Smooth muscle cell (in vitro differentiated cells): ENCODE results near the gene SMS. TPM values are rescaled to one million over a fixed set of nuclear protein-coding genes. Genes with fewer than 3 reads are reported as not detected.

ENCODE experiments used
- DNase-seq: peaks from one replicate; lab custom pipeline; 2025; ENCODE audit not compliant: unreplicated experiment; lab: John Stamatoyannopoulos, UW
- H2AFZ ChIP-seq: fragments of 200-600 bp; sonication (generic); 2 replicates; pipeline ENCODE4 v1.6.0; 2016; ENCODE audit warnings: antibody characterized with exemption, low read depth, mild to moderate bottlenecking
- H3F3A ChIP-seq: fragments of 200-600 bp; sonication (generic); 2 replicates; pipeline ENCODE4 v1.6.0; 2017; ENCODE audit warnings: antibody characterized with exemption, low read depth
- H3K27ac ChIP-seq: fragments of 200-600 bp; sonication (generic); 2 replicates; pipeline ENCODE4 v1.5.1; 2016; ENCODE audit warnings: low read depth, mild to moderate bottlenecking
- H3K27me3 ChIP-seq: fragments of 200-600 bp; sonication (generic); 2 replicates; pipeline ENCODE4 v1.6.1; 2016; ENCODE audit warnings: low read depth, mild to moderate bottlenecking
- H3K36me3 ChIP-seq: fragments of 200-600 bp; sonication (generic); 2 replicates; pipeline ENCODE4 v1.5.1; 2016; ENCODE audit warnings: low read depth
- H3K4me1 ChIP-seq: fragments of 200-600 bp; sonication (generic); 2 replicates; pipeline ENCODE4 v1.5.1; 2016; ENCODE audit warnings: low read depth
- H3K4me2 ChIP-seq: fragments of 200-600 bp; sonication (generic); 2 replicates; pipeline ENCODE4 v1.6.0; 2016; ENCODE audit warnings: mild to moderate bottlenecking
- H3K4me3 ChIP-seq: fragments of 200-600 bp; sonication (generic); 2 replicates; pipeline ENCODE4 v1.5.1; 2016; ENCODE audit warnings: mild to moderate bottlenecking
- H3K79me2 ChIP-seq: fragments of 200-600 bp; sonication (generic); 2 replicates; pipeline ENCODE4 v1.6.0; 2016; ENCODE audit warnings: low read depth, mild to moderate bottlenecking
- H3K9ac ChIP-seq: fragments of 200-600 bp; sonication (generic); 2 replicates; pipeline ENCODE4 v1.6.0; 2016; ENCODE audit warnings: low read depth
- H3K9me3 ChIP-seq: fragments of 200-600 bp; sonication (generic); replicated peaks from 2 replicates; pipeline ENCODE4 v1.5.1; 2016; ENCODE audit warnings: low read depth
- H4K20me1 ChIP-seq: fragments of 200-600 bp; sonication (generic); 2 replicates; pipeline ENCODE4 v1.6.0; 2016; ENCODE audit warnings: low read depth
- WGBS: methylation state at CpG from one replicate; pipeline ENCODE4 v1.1.7; 2016; ENCODE audit warnings: low lambda C conversion rate; 5-methylcytosine and 5-hydroxymethylcytosine counted together
- polyA plus RNA-seq: library from polyadenylated mRNA; unstranded; fragments of >200 nt; fragmentation: Nextera tagmentation; extraction: Ambion mirVana; gene quantifications from 2 replicates; pipeline ENCODE4 v1.2.1, GENCODE V29; 2016
- total RNA-seq: library from RNA; depleted of rRNA; stranded (reverse); fragments of >200 nt; gene quantifications from 2 replicates; pipeline ENCODE4 v1.2.3, GENCODE V29; 2014
- TF ChIP-seq, protein P1 (sequence below): fragments of 200-600 bp; sonication (generic); IDR thresholded peaks from 2 replicates; pipeline ENCODE4 v1.5.1; 2017; ENCODE audit warnings: borderline replicate concordance, mild to moderate bottlenecking, antibody characterized with exemption; ENCODE audit not compliant: insufficient read depth, poor library complexity, severe bottlenecking

Gene SMS
- total and polyA plus RNA-seq, 2 experiments from 2014 or later = 37.2 to 46.7 TPM

- Histone ChIP-seq H3K9me3 (no peaks in the 10 kb centered on the region), H3K4me3 (no peak overlapping the region), H3K36me3 (no peaks in the 10 kb centered on the region), H3K27me3 (no peaks in the 10 kb centered on the region), H3K79me2 (peaks cover 28% of the 10 kb centered on the region), H3F3A (peaks cover 4% of the 10 kb centered on the region), H3K9ac (peak overlapping the region; percentile 26), H3K27ac (peak overlapping the region; percentile 88), H4K20me1 (peaks cover 33% of the 10 kb centered on the region), H2AFZ (no peak overlapping the region), H3K4me2 (peak overlapping the region; percentile 5), H3K4me1 (no peaks in the 10 kb centered on the region)
- DNase-seq = no peak
- TF ChIP-seq, protein P1, sequence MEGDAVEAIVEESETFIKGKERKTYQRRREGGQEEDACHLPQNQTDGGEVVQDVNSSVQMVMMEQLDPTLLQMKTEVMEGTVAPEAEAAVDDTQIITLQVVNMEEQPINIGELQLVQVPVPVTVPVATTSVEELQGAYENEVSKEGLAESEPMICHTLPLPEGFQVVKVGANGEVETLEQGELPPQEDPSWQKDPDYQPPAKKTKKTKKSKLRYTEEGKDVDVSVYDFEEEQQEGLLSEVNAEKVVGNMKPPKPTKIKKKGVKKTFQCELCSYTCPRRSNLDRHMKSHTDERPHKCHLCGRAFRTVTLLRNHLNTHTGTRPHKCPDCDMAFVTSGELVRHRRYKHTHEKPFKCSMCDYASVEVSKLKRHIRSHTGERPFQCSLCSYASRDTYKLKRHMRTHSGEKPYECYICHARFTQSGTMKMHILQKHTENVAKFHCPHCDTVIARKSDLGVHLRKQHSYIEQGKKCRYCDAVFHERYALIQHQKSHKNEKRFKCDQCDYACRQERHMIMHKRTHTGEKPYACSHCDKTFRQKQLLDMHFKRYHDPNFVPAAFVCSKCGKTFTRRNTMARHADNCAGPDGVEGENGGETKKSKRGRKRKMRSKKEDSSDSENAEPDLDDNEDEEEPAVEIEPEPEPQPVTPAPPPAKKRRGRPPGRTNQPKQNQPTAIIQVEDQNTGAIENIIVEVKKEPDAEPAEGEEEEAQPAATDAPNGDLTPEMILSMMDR = no peak
- 41% methylated on average over 11 of the region's 11 CpGs for WGBS
These were observed 3.1 kb downstream of the SMS start for GRCh38 chrX:21943460-21944135.

- H3K27me3 ChIP-seq = no peaks in the 10 kb centered on the region
- H3K27ac ChIP-seq = peak overlapping the region; percentile 88
- no peak overlapping the region for H2AFZ ChIP-seq
- H3K36me3 ChIP-seq = no peaks in the 10 kb centered on the region
- WGBS = 68% methylated on average over 8 of the region's 8 CpGs
- no peak overlapping the region for H3K9ac ChIP-seq
- H3K4me3 ChIP-seq = no peak overlapping the region
- H3F3A ChIP-seq = peaks cover 4% of the 10 kb centered on the region
- DNase-seq = no peak
- no peaks in the 10 kb centered on the region for H3K4me1 ChIP-seq
- H3K9me3 ChIP-seq = no peaks in the 10 kb centered on the region
- TF ChIP-seq, protein P1 = no peak
- H4K20me1 ChIP-seq = peaks cover 38% of the 10 kb centered on the region
- no peak overlapping the region for H3K4me2 ChIP-seq
- H3K79me2 ChIP-seq = peaks cover 32% of the 10 kb centered on the region
These were observed 3.7 kb downstream of the SMS start for GRCh38 chrX:21944136-21944615.

DNA sequence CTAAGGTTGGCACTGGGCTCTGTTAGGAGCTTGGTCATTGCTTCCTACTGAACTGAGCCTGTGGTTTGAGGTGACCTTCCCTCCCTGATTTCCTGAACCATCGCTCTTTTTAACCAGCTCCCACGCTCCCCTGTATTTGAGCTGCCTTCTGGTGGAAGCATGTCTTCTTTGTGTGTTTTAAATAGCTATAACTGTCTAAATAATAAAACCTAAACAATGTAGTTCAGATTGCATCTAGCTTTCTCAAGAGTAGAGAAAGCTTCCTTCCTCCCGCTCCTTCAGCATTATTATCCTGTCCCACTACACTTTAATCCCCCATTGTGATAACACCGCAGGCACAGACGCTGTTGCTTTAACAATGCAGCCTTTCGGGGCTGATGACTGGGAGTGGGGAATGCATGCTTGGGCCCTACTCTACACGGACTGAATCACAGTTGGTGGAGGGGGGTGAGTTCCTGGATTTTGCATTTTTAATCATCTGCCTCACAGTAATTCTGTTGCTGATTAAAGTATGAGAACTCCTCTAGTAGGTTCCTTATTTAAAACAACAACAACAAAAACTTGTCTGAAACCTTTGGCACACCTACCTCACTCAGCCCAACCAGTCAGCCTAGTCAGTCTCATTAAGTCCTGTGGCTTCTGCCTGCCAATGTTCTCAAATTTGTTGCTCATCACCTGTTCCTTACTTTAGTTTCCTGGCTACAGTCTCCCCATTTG is 6.6 kb downstream of the SMS start:
- Histone ChIP-seq H3F3A (peaks cover 4% of the 10 kb centered on the region), H2AFZ (no peak overlapping the region), H3K9ac (no peak overlapping the region), H3K4me3 (no peak overlapping the region), H3K27me3 (no peaks in the 10 kb centered on the region), H3K9me3 (no peaks in the 10 kb centered on the region), H3K36me3 (no peaks in the 10 kb centered on the region), H3K4me2 (peak overlapping the region; percentile 60), H3K4me1 (no peaks in the 10 kb centered on the region), H4K20me1 (peaks cover 53% of the 10 kb centered on the region), H3K27ac (peak overlapping the region; percentile 55), H3K79me2 (peaks cover 51% of the 10 kb centered on the region)
- WGBS = 33% methylated on average over 7 of the region's 7 CpGs
- no peak for DNase-seq
- TF ChIP-seq, protein P1 = no peak
